HK-2 (cell line): ENCODE measurements around the gene FAM222B.
"Not testable (repeated sequence)": the region's sequence is repeated elsewhere in the genome, so short reads cannot be mapped to it uniquely, and the experiment has no call there.

Experiments used
- DNase-seq: peaks from one replicate; pipeline ENCODE4 v3.0.0-alpha.2; 2018; ENCODE audit not compliant: unreplicated experiment

FAM222B gene, protein sequence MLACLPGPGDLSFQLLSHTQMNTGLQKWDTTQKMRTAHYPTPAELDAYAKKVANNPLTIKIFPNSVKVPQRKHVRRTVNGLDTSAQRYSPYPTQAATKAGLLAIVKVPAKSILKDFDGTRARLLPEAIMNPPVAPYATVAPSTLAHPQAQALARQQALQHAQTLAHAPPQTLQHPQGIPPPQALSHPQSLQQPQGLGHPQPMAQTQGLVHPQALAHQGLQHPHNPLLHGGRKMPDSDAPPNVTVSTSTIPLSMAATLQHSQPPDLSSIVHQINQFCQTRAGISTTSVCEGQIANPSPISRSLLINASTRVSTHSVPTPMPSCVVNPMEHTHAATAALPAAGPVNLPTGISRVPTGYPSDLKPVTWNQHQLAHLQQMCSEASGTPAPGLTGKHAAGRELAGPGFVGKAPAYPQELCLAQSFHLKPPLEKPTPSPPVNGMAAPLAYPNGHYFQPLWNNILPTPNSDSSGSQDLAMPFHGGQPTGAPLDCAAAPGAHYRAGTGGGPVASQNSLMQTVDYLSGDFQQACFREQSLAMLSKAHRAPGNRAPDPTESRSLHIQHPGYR

GRCh38 chr17:28842282-28843012 is at the start of gene FAM222B:
TSS of gene FAM222B (minus strand) at chr17:28842790. CDS start at chr17:28766667, 76,123 bp downstream.
- DNase-seq, result peak; percentile 84

- no peak for DNase-seq
These were observed 49.4 kb upstream of the FAM222B start for GRCh38 chr17:28892024-28892423.

GRCh38 chr17:28891201-28891600 is 48.6 kb upstream of the FAM222B start:
- no peak for DNase-seq

DNA sequence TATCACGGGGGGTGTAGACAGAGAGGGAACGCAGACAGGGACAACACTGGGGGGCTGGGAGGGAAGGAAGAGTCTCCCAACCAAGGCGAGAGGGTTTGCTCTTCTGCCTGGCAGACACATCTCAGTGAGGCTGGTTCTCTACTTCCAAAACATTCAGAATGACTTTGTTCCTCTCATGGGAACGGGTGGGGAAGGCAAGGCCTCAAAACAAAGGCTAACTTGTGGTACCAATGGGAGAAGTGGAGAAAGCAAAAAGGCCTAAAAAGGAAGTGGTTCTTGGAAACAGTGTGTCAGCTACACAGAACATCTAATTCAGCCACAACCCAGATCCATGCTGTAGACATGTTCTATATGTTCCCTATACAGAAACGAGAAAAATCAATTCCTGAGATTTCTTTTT is 47.4 kb upstream of the FAM222B start:
- DNase-seq, result no peak

- DNase-seq, result no peak
These were observed 46.2 kb upstream of the FAM222B start for GRCh38 chr17:28888832-28889231.

DNA sequence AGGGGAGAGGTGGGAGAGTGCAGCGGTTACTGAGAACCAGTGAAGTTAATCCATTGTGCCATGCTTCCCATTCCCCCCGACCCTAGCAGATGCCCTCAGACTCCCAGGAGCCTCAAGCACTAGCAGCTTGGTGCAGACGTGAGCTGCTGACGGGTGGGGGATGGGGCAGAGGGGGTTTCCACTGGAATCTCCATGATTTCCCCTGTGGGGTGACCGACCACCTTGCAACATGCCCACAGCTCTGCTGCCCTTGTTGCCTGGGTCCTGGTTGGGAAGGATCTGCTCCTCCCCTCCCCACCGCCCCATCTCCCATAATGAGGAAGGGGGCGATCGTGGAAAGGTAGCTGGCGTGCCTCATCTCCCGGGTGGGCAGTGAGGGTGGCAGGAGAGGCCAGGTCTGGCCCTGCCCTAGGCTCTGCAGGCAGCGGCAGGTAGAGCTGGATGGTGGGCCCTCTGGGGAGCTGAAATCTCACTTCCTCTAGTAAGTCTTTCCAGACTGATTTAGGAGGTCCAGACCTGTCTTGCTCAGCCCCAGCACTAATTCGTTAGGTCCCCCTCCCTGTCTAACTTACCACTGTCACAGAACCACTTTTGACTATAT is 45.4 kb upstream of the FAM222B start:
- no peak for DNase-seq

DNA sequence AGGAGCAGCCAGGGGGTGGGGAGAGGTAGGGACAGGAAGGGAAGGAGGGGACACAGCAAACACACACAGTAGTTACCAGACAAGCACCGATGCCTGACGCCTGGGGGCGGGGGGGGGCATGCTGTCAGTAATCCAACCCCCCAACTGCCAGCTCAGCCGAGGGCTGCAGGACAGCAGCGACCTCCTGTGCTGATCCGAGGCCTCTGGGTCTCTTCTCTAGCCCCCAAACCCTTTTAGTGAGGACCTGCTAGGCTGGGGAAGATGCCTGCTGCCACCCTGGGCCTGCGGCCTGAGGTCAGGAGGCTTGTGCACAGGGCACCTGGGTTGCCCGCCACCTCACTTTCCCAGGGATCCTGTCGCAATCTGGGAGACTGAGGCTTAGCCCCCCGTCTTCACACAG is 43.4 kb upstream of the FAM222B start:
- DNase-seq, result no peak

DNA sequence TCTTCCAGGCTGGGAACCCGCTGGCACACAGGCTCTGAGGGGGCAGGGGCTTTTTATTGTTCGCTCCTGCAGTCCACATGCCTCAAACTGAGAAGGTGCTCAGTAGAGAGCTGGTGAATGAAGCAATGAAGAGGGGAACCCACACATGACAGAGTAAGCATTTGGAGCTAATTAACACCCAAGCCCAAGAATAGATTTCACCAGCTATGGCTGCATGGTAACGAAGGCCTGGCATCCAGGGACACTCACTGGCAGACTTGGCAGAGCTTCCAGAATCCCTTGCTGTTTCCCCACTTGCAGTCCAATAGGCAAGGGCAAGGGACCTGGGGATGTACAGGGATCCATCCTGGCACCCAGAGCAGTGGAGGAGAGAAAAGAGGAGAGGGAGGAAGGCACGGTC is 42.8 kb upstream of the FAM222B start:
- DNase-seq, result no peak

DNA sequence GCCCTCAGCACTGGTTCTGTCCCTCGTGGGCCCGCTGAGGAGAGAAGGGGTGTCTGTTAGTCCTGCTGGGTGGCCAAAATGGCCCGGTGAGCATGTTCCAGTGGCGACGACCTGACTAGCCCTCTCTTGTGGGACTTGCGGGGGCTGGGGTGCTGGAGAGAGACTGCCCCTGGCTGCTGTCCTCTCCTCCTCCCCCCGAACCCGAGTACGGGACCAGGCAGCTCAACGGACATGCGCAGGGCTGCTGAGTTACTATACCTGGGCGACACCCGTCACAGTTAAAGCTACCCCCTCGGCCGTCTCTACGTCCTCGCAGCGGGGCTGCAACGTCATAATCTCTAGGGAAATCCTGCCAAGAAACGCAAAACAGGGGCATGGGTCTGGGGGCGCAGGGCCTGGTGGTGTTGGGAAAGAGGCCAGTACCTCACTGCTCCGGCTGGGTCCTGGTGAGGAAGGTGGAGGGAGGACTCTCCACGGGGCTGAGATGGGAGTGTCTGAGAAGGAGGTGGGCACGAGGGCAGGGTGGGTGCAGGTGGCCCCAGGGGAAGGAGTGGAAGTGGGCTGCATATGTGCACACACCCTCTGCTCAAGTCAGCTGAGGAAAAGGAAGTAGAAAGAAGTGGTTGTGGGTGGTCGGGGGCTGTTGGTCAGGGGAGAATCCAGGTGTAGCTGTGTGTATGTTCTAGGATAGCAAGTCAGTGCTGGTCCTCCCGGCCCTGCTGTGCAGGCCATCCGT is 41.5 kb upstream of the FAM222B start:
- DNase-seq, result no peak

GRCh38 chr17:28882154-28882895 is 39.7 kb upstream of the FAM222B start:
- DNase-seq, result no peak

- DNase-seq, result no peak
These were observed 39.0 kb upstream of the FAM222B start for GRCh38 chr17:28881533-28882056.

GRCh38 chr17:28880572-28880945 is 38.0 kb upstream of the FAM222B start:
- DNase-seq, result no peak

GRCh38 chr17:28879886-28880571 is 37.4 kb upstream of the FAM222B start:
- DNase-seq, result no peak

DNA sequence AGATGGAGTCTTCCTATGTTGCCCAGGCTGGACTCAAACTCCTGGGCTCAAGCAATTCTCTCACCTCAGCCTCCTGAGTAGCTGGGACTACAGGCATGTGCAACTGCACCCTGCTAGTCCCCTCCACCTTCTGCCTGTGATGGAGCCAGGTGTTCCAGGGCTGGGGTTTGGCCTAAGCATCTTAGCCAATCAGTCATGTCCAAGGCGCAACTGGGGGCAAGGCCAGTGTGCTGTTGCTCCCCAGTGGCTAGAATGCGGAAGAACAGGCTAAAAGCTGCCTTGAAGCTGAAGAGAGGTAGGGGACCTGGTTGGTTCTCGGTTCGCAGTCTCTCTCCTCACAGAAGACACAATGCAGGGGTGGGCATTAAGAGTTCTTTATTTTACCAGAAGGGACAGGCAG is 36.4 kb upstream of the FAM222B start:
- DNase-seq, result peak; percentile 30

DNA sequence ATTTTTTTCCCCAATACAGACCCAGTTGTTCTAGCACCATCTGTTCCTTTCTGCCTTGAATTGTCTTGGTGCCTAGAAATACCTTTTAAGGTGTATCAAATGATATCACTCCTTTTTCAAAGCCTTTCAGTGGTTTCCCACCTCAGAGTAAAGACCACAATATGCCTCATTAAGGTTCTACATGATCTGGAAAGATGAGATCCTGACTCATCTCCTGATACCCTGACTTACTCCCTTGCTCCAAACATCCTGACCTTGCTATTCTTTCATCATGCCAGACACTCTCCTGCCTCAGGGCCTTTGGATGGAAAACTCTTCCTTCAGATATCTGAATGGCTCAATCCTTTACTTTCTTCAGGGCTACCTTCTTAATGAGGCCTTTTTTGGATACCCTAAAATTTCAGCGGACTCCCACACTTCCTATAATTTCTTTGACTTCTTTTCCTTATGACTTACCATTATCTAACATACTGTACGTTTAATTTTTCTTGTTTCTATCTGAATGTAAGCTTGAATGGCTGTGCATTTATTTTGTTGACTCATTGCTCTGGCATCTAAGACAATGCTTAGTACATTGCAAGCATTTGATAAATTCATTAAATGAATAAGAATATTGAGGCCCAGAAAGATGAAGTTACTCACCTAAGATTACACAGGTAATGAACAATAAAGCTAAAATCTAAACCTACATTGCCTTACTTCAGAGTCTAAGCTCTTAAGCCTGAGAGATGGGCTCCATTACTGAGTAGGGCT is 35.7 kb upstream of the FAM222B start:
- DNase-seq, result no peak

- DNase-seq, result not testable (repeated sequence)
These were observed 34.6 kb upstream of the FAM222B start for GRCh38 chr17:28877150-28877711.

DNA sequence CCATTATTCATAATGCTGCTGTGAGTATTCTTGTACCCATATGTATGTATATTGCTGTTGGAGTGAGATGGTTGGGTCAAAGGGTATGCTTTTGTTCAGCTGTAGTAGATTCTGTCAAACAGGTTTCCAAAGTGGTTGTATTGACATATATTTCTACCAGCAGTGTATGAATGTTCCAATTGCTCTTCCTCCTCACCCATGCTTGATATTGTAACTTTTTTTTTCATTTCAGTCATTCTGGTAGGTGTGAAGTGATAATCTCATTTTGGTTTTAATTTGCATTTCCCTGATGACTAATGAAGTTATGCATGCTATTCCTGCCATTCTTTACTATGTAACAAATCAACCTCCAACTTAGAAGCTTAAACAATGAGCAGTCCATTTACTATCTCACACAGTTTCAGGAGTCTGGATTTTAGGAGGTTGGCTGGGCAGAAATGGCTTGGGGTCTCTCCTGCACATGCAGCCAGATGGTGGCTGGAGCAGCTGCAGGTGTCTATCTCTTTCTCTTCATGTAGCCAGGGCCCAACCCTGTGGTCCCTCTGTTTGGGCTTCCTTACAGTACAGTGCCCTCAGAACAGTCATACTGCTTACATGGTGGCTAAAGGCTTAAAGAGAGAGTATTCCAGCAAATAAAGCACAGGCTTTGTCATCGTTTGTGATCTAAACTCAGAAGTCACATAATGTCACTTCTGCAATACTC is 33.4 kb upstream of the FAM222B start:
- DNase-seq, result no peak

GRCh38 chr17:28874750-28875149 is 32.2 kb upstream of the FAM222B start:
- DNase-seq, result no peak

- no peak for DNase-seq
These were observed 31.2 kb upstream of the FAM222B start for GRCh38 chr17:28873839-28874238.
